Renal pelvis (tissue), 12 donors: ENCODE measurements around the gene MAN2A1. TPM values are rescaled to one million over a fixed set of nuclear protein-coding genes. Genes with fewer than 3 reads are reported as not detected.
A peak's percentile ranks its signal among the peaks of the same experiment; 100 is the strongest.

Experiments used
- DNase-seq: peaks from one replicate; pipeline ENCODE4 v3.0.0-alpha.2; 2013
- long read RNA-seq, 16 experiments: transcript quantifications; one replicate each; lab custom pipeline, GENCODE V29; 2026
- polyA plus RNA-seq, 3 donors: library from polyadenylated mRNA; unstranded; fragments of 120-200 nt; gene quantifications; one replicate each; pipeline ENCODE4 v1.2.1, GENCODE V29; 2013; ENCODE audit not compliant: insufficient read length in 3 of 3

Gene MAN2A1
- 10 to 100 TPM; 55.8 to 72.6 (median 70.5) TPM for polyA plus RNA-seq
- long read RNA-seq, donor 1, full-length matches to known transcripts: 7 of 46 reads
- long read RNA-seq, donor 1, partial matches to known transcripts: 39 of 46 reads
- long read RNA-seq, donor 1, other reads (novel, unspliced or antisense): 0 of 46 reads
- long read RNA-seq, donor 2, full-length matches to known transcripts: 4 of 4 reads
- long read RNA-seq, donor 2, partial matches to known transcripts: 0 of 4 reads
- long read RNA-seq, donor 2, other reads (novel, unspliced or antisense): 0 of 4 reads
- long read RNA-seq, donor 3, full-length matches to known transcripts: 3 of 35 reads
- long read RNA-seq, donor 3, partial matches to known transcripts: 32 of 35 reads
- long read RNA-seq, donor 3, other reads (novel, unspliced or antisense): 0 of 35 reads
- long read RNA-seq, donor 4, full-length matches to known transcripts: 3 of 8 reads
- long read RNA-seq, donor 4, partial matches to known transcripts: 5 of 8 reads
- long read RNA-seq, donor 4, other reads (novel, unspliced or antisense): 0 of 8 reads
- long read RNA-seq, donor 5: 0 reads
- long read RNA-seq, donor 6, full-length matches to known transcripts: 7 of 7 reads
- long read RNA-seq, donor 6, partial matches to known transcripts: 0 of 7 reads
- long read RNA-seq, donor 6, other reads (novel, unspliced or antisense): 0 of 7 reads
- long read RNA-seq, donor 7, full-length matches to known transcripts: 2 of 31 reads
- long read RNA-seq, donor 7, partial matches to known transcripts: 29 of 31 reads
- long read RNA-seq, donor 7, other reads (novel, unspliced or antisense): 0 of 31 reads
- long read RNA-seq, donor 8, full-length matches to known transcripts: 2 of 2 reads
- long read RNA-seq, donor 8, partial matches to known transcripts: 0 of 2 reads
- long read RNA-seq, donor 8, other reads (novel, unspliced or antisense): 0 of 2 reads
- long read RNA-seq, donor 9, full-length matches to known transcripts: 3 of 3 reads
- long read RNA-seq, donor 9, partial matches to known transcripts: 0 of 3 reads
- long read RNA-seq, donor 9, other reads (novel, unspliced or antisense): 0 of 3 reads
- long read RNA-seq, donor 10, full-length matches to known transcripts: 4 of 28 reads
- long read RNA-seq, donor 10, partial matches to known transcripts: 24 of 28 reads
- long read RNA-seq, donor 10, other reads (novel, unspliced or antisense): 0 of 28 reads
- long read RNA-seq, donor 11, full-length matches to known transcripts: 3 of 3 reads
- long read RNA-seq, donor 11, partial matches to known transcripts: 0 of 3 reads
- long read RNA-seq, donor 11, other reads (novel, unspliced or antisense): 0 of 3 reads
- long read RNA-seq, donor 12, full-length matches to known transcripts: 3 of 3 reads
- long read RNA-seq, donor 12, partial matches to known transcripts: 0 of 3 reads
- long read RNA-seq, donor 12, other reads (novel, unspliced or antisense): 0 of 3 reads
- long read RNA-seq, donor 13, full-length matches to known transcripts: 4 of 4 reads
- long read RNA-seq, donor 13, partial matches to known transcripts: 0 of 4 reads
- long read RNA-seq, donor 13, other reads (novel, unspliced or antisense): 0 of 4 reads
- long read RNA-seq, donor 14, full-length matches to known transcripts: 3 of 9 reads
- long read RNA-seq, donor 14, partial matches to known transcripts: 6 of 9 reads
- long read RNA-seq, donor 14, other reads (novel, unspliced or antisense): 0 of 9 reads
- long read RNA-seq, donor 15, full-length matches to known transcripts: 5 of 40 reads
- long read RNA-seq, donor 15, partial matches to known transcripts: 35 of 40 reads
- long read RNA-seq, donor 15, other reads (novel, unspliced or antisense): 0 of 40 reads
- long read RNA-seq, donor 16, full-length matches to known transcripts: 6 of 6 reads
- long read RNA-seq, donor 16, partial matches to known transcripts: 0 of 6 reads
- long read RNA-seq, donor 16, other reads (novel, unspliced or antisense): 0 of 6 reads

GRCh38 chr5:109689740-109690241 lies at the start of gene MAN2A1:
Gene MAN2A1 (plus strand): TSS chr5:109689927. CDS start chr5:109690418, 491 bp downstream.
- DNase-seq: peak; percentile 74

GRCh38 chr5:109640976-109641375 lies 48.8 kb upstream of the MAN2A1 start:
- no peak for DNase-seq

GRCh38 chr5:109643791-109644350 lies 45.9 kb upstream of the MAN2A1 start:
- no peak for DNase-seq

- DNase-seq: no peak
Measured at GRCh38 chr5:109644829-109645228, 44.9 kb upstream of the MAN2A1 start.

GRCh38 chr5:109645707-109646192 lies 44.0 kb upstream of the MAN2A1 start:
- DNase-seq: no peak

DNA sequence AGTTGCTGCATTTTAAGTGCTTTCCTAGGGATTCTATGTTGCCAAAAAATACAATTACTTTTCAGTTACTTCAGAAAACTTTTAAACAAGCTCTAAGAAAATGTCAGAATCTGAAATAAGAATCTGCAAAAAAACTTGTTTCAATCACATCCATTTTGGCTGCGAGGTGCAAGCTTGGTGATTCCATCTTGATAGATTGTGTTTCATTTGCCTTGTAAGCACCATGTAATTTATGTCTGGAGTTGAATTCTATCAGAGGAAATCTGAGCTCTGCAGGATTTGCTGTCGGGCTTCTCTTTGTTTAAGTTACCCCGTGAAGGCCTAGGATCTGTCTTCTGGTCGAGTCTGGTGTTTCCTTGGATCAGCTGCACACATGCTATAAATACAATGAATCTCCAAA lies 40.4 kb upstream of the MAN2A1 start:
- DNase-seq: peak; percentile 41

GRCh38 chr5:109650493-109650892 lies 39.2 kb upstream of the MAN2A1 start:
- DNase-seq: no peak

DNA sequence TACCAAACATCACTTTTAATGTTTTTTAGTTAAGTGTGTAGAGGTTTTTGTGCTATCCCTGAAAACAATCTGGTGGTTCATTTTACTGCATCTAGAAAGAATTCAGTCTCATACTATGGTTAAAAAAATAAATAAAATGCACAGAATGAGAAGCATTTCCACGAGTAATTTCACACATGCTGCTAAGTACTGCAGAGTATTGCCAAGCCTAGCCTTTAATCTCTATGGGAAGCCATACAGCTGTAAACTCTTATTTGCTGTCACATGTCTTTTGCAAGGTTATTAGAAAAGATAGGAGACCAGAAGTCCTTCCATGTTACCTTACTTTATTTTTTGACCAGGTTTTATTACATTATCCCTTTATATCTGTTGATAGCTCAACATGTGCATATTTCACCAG lies 37.6 kb upstream of the MAN2A1 start:
- DNase-seq: no peak

DNA sequence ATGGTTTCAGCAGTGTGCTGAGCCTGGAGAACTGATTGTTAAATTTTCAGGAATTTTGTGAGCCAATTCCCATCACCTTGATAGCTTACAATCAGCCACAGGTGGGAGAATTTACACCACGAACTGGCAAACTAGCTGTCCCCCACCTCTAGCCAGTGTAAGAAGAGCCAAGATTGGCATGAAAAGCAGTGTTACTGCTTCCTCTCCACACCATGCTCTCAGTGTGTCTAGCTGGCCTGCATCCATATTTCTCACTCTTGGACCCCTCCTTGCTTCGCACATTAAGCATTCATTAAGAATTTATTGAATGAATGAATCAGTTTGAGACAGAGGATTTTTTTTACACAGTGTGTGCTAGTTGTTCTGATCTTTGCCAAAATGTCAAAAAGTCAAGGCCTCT lies 36.7 kb upstream of the MAN2A1 start:
- DNase-seq: no peak

DNA sequence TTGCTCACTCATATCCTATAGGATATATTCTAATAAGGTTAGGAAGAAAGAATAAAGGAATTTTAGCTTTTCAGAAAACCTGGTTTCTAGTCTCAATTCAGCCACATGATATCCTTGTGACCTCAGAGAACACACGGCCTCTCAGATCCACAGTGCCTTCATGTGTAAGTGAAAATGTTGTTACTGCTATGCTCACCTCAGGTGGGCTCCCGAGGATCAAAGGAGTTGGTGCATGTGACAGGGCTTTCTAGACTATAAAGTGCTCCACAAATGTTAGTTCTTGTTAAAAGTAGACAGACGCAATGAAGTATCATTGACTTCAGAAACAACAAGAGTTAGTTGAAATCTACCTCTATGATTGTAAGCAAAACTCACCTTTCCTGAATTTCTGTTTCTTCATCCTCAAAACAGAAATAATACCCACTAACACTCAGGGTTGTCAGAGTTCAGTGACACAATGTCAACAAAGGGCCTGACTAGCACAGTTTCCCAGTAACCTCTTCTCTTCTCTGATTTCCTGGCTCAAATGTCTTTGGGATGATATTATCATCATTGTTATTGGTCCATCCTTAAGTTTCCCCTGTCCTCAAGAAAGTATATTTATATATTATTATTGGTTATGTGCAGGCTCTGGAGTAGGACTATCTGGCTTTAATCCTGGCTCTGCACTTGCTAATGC lies 36.0 kb upstream of the MAN2A1 start:
- DNase-seq: no peak

GRCh38 chr5:109654455-109654854 lies 35.3 kb upstream of the MAN2A1 start:
- no peak for DNase-seq

DNA sequence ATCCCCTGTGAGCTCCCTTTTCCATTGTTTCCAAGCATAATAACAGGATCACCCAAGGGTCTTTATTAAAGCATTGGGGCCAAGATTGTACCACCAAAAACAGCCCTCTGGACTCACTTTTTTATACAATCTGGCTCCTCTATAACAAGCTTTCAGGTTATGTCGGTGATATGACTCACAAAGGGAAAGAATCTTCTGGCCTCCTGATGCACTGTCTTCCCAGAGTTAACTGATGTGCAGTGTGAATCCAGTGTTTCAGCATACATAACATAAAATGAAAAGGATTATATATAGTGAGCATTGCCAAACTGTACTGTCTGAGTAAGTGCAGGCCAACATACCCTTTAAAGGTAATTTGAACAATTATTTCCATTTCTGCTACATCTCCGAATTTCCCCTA lies 33.9 kb upstream of the MAN2A1 start:
- no peak for DNase-seq

GRCh38 chr5:109656829-109657228 lies 32.9 kb upstream of the MAN2A1 start:
- DNase-seq: peak; percentile 15

GRCh38 chr5:109659901-109660300 lies 29.8 kb upstream of the MAN2A1 start:
- no peak for DNase-seq

DNA sequence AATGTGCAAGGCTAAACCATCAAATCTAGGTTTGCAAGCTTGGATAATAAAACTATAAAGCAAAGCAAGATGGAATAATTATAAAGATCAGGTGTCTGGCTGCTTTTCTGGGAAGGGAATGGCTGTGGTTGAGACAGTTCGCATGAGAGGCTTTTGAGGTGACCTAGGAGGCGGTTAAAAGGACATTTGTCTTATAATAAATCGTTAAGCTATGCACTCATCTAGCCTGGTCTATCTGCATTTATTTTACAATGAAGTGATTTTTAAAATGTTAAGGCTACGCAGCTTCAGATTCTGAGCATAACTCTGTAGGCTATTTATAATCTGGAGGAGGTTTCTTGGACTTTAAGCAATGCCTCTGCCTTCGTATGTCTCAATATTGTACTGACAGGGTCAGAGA lies 29.4 kb upstream of the MAN2A1 start:
- no peak for DNase-seq

GRCh38 chr5:109668237-109668636 lies 21.5 kb upstream of the MAN2A1 start:
- DNase-seq: no peak

DNA sequence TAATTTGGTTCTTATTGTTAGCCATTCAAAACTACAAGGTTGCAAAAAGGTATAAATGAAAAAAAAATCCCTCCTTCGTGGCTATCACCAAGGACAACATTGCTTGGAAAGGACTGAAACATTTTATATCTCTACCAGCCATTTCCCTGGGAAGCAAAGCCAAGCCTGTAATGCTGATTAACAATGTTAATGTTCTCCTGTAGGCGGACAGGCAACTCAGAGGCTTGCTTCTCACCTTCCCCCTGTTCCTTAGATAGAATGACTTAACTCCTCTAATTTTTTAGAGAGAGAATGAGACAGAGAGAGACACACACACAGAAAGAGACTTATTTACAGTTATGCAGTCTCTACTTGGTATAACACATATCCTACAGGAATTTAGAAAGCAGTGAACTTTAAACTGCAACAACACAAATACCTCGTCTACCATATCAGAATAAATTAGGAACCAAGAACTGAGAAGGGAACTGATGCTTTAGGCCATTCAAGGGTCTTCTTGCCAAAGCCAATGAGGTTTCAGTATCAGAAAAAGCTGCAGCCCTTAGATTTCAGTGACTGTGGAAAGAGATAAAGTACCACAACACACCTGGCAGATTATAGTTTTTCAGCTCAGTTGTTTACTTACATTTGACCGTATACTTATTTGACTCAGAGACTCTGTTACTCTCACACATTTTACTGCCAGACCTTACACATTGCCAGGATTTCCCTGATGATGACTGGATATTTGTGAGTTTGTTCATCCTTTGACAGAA lies 20.9 kb upstream of the MAN2A1 start:
- DNase-seq: no peak

- DNase-seq: no peak
Measured at GRCh38 chr5:109669991-109670706, 19.6 kb upstream of the MAN2A1 start.
